HCT116 (cell line): Measurements from ENCODE around the gene ONECUT3. TPM values are rescaled to one million over a fixed set of nuclear protein-coding genes. Genes with fewer than 3 reads are reported as not detected.

Experiments used
- ATAC-seq: fragments of 200-7000 bp; cut with Tn5 transposase; 2 replicates; pipeline ENCODE4 v1.9.1; 2020; ENCODE audit warnings: mild to moderate bottlenecking, moderate library complexity
- BruUV-seq: library from RNA; stranded (reverse); fragments of 400-500 nt; replicated peaks from 2 replicates; lab custom pipeline; 2021; lab: Mats Ljungman, UMichigan
- CTCF ChIA-PET: fragments of 300-600 bp; sonication (Branson Sonifier 250); formaldehyde crosslinking; loops from one replicate; lab custom pipeline; 2021; ENCODE audit warnings: antibody characterized with exemption; lab: Charles Lee
- POLR2A ChIA-PET: fragments of 300-600, 350-600 bp; sonication (Branson Sonifier 250); formaldehyde crosslinking; loops from one replicate; lab custom pipeline; 2021; ENCODE audit warnings: antibody characterized with exemption; lab: Charles Lee
- RAD21 ChIA-PET, 2 experiments: fragments of 300-600 bp; sonication (Branson Sonifier 250); formaldehyde crosslinking; loops; one replicate each; lab custom pipeline; 2023; ENCODE audit warnings: low total read pairs in 2 of 2; ENCODE audit not compliant: uncharacterized antibody in 2 of 2, unreplicated experiment in 2 of 2, low non-redundant PET in 1 of 2; lab: Charles Lee
- DNase-seq: peaks from one replicate; pipeline ENCODE4 v3.0.0-alpha.2; 2010; ENCODE audit warnings: low read depth, low spot score
- H2AFZ ChIP-seq: fragments of 200-600 bp; shearing (Covaris generic), sonication (generic); 2 replicates; pipeline ENCODE4 v1.6.1; 2017; ENCODE audit warnings: low read depth, mixed run types, mixed read lengths, antibody characterized with exemption, low read length; ENCODE audit not compliant: poor library complexity, severe bottlenecking
- H3K27ac ChIP-seq: 2 replicates; pipeline ENCODE4 v1.5.1; 2012; ENCODE audit warnings: low read depth, low read length
- H3K27me3 ChIP-seq: fragments of 200-600 bp; sonication (generic); 2 replicates; pipeline ENCODE4 v1.6.1; 2016; ENCODE audit warnings: mixed run types, low read length, mixed read lengths; ENCODE audit not compliant: insufficient read depth
- H3K36me3 ChIP-seq, 2 experiments: fragments of 200-500 bp in 1 of 2; fragments of 200-600 bp in 1 of 2; sonication (Bioruptor generic) in 1 of 2; sonication (generic) in 1 of 2; 2 replicates each; pipeline versions ENCODE4 v1.5.1 to v1.6.1; 2014 to 2016; ENCODE audit warnings: low read length in 2 of 2, inconsistent platforms in 1 of 2, mixed read lengths in 1 of 2, mixed run types in 1 of 2; ENCODE audit not compliant: insufficient read depth in 2 of 2, control insufficient read depth in 1 of 2
- H3K4me1 ChIP-seq, 2 experiments: fragments of 200-600 bp in 1 of 2; sonication (generic) in 1 of 2; 2 replicates each; pipeline versions ENCODE4 v1.5.1 to v1.6.1; 2012 to 2017; ENCODE audit warnings: low read length in 2 of 2, inconsistent platforms in 1 of 2, mild to moderate bottlenecking in 1 of 2, mixed read lengths in 1 of 2, mixed run types in 1 of 2, moderate library complexity in 1 of 2; ENCODE audit not compliant: insufficient read depth in 2 of 2, control insufficient read depth in 1 of 2
- H3K4me2 ChIP-seq: fragments of 200-600 bp; sonication (generic); 2 replicates; pipeline ENCODE4 v1.6.1; 2017; ENCODE audit warnings: mixed run types, low read length, mixed read lengths
- H3K4me3 ChIP-seq, 2 experiments: fragments of 200-600 bp in 1 of 2; sonication (generic) in 1 of 2; replicated peaks in 1 of 2; 2 replicates each; pipeline ENCODE4 v1.5.1; 2011 to 2016; ENCODE audit warnings: low read length in 2 of 2, control low read depth in 1 of 2, low read depth in 1 of 2, mild to moderate bottlenecking in 1 of 2, mixed read lengths in 1 of 2, mixed run types in 1 of 2
- H3K79me2 ChIP-seq: fragments of 200-600 bp; sonication (generic); 2 replicates; pipeline ENCODE4 v1.6.1; 2017; ENCODE audit warnings: mild to moderate bottlenecking, mixed run types, low read length, moderate library complexity, mixed read lengths; ENCODE audit not compliant: insufficient read depth
- H3K9ac ChIP-seq: fragments of 200-600 bp; sonication (generic); 2 replicates; pipeline ENCODE4 v1.6.1; 2016; ENCODE audit warnings: low read length, mixed read lengths
- H3K9me2 ChIP-seq: fragments of 200-600 bp; sonication (generic), shearing (Covaris generic); 2 replicates; pipeline ENCODE4 v1.6.1; 2017; ENCODE audit warnings: mixed run types, mild to moderate bottlenecking, moderate library complexity; ENCODE audit not compliant: insufficient read depth
- H3K9me3 ChIP-seq, 2 experiments: fragments of 200-500 bp in 1 of 2; fragments of 200-600 bp in 1 of 2; sonication (Bioruptor generic) in 1 of 2; sonication (generic) in 1 of 2; 2 replicates each; pipeline ENCODE4 v1.6.1; 2014 to 2017; ENCODE audit warnings: low read length in 2 of 2, mixed read lengths in 2 of 2, inconsistent platforms in 1 of 2, low read depth in 1 of 2, mild to moderate bottlenecking in 1 of 2, mixed run types in 1 of 2, moderate library complexity in 1 of 2; ENCODE audit not compliant: control insufficient read depth in 1 of 2, insufficient read depth in 1 of 2
- H4K20me1 ChIP-seq: fragments of 200-600 bp; sonication (generic), shearing (Covaris generic); 2 replicates; pipeline ENCODE4 v1.6.1; 2017; ENCODE audit warnings: mixed run types, mild to moderate bottlenecking, moderate library complexity; ENCODE audit not compliant: insufficient read depth
- ATF3 ChIP-seq: IDR thresholded peaks from 2 replicates; pipeline ENCODE4 v1.6.1; 2012
- CBX3 ChIP-seq: IDR thresholded peaks from 2 replicates; pipeline ENCODE4 v1.6.1; 2012; ENCODE audit warnings: low read depth
- CEBPB ChIP-seq: IDR thresholded peaks from 2 replicates; pipeline ENCODE4 v1.6.1; 2012; ENCODE audit warnings: low read depth
- CTCF ChIP-seq, 3 experiments: fragments of 200-600 bp in 1 of 3; sonication (generic) in 1 of 3; IDR thresholded peaks in 2 of 3; conservative IDR thresholded peaks in 1 of 3; 2 replicates each; pipeline ENCODE4 v1.5.1; 2012 to 2017; ENCODE audit warnings: low read depth in 2 of 3, low read length in 2 of 3, antibody characterized with exemption in 1 of 3, borderline replicate concordance in 1 of 3, control low read depth in 1 of 3, mild to moderate bottlenecking in 1 of 3, mixed read lengths in 1 of 3, mixed run types in 1 of 3, moderate library complexity in 1 of 3; ENCODE audit not compliant: insufficient read depth in 1 of 3
- FOSL1 ChIP-seq: IDR thresholded peaks from 2 replicates; pipeline ENCODE4 v1.6.1; 2012; ENCODE audit warnings: low read depth
- JUND ChIP-seq: IDR thresholded peaks from 2 replicates; pipeline ENCODE4 v1.6.1; 2012
- POLR2A ChIP-seq: IDR thresholded peaks from 2 replicates; pipeline ENCODE4 v1.7.0; 2011; ENCODE audit warnings: borderline replicate concordance; ENCODE audit not compliant: insufficient read depth, insufficient read length; ENCODE audit errors: extremely low read depth
- POLR2AphosphoS5 ChIP-seq: IDR thresholded peaks from 2 replicates; pipeline ENCODE4 v1.6.1; 2011; ENCODE audit warnings: mild to moderate bottlenecking, low read depth, low read length, moderate library complexity
- RAD21 ChIP-seq: IDR thresholded peaks from 2 replicates; pipeline ENCODE4 v1.6.1; 2012; ENCODE audit warnings: low read depth, mild to moderate bottlenecking
- SIN3A ChIP-seq: IDR thresholded peaks from 2 replicates; pipeline ENCODE4 v1.6.1; 2012; ENCODE audit warnings: low read depth
- SP1 ChIP-seq: IDR thresholded peaks from 2 replicates; pipeline ENCODE4 v1.6.1; 2012; ENCODE audit warnings: low read depth
- SRF ChIP-seq: IDR thresholded peaks from 2 replicates; pipeline ENCODE4 v1.6.1; 2012; ENCODE audit warnings: low read depth
- TCF7L2 ChIP-seq: IDR thresholded peaks from 2 replicates; pipeline ENCODE4 v1.7.0; 2011; ENCODE audit warnings: borderline replicate concordance, inconsistent platforms; ENCODE audit not compliant: insufficient read depth, insufficient read length; ENCODE audit errors: extremely low read depth
- YY1 ChIP-seq: IDR thresholded peaks from 2 replicates; pipeline ENCODE4 v1.6.1; 2011; ENCODE audit warnings: low read length, low read depth, moderate library complexity, mild to moderate bottlenecking; ENCODE audit not compliant: insufficient replicate concordance; ENCODE audit errors: extremely low read depth
- ZBTB33 ChIP-seq: IDR thresholded peaks from 2 replicates; pipeline ENCODE4 v1.6.1; 2011; ENCODE audit warnings: mild to moderate bottlenecking, low read length, moderate library complexity; ENCODE audit not compliant: insufficient replicate concordance; ENCODE audit errors: extremely low read depth
- ZFX ChIP-seq: fragments of 450-650 bp; IDR thresholded peaks from 2 replicates; pipeline ENCODE4 v1.6.1; 2017
- intact Hi-C: fragments of 100-400 bp; cut with micrococcal nuclease; formaldehyde crosslinking; loops from 2 replicates; pipeline ENCODE4 v1.10.0; 2022
- total RNA-seq: library from RNA; stranded (reverse); gene quantifications from one replicate; pipeline ENCODE4 v1.2.1, GENCODE V29; 2021; ENCODE audit not compliant: unreplicated experiment
- TF ChIP-seq, protein P1 (sequence below): IDR thresholded peaks from 2 replicates; pipeline ENCODE4 v1.6.1; 2012; ENCODE audit warnings: low read depth

ONECUT3 gene
- total RNA-seq, 1 experiment from 2014 or later: 22.1 TPM

DNA sequence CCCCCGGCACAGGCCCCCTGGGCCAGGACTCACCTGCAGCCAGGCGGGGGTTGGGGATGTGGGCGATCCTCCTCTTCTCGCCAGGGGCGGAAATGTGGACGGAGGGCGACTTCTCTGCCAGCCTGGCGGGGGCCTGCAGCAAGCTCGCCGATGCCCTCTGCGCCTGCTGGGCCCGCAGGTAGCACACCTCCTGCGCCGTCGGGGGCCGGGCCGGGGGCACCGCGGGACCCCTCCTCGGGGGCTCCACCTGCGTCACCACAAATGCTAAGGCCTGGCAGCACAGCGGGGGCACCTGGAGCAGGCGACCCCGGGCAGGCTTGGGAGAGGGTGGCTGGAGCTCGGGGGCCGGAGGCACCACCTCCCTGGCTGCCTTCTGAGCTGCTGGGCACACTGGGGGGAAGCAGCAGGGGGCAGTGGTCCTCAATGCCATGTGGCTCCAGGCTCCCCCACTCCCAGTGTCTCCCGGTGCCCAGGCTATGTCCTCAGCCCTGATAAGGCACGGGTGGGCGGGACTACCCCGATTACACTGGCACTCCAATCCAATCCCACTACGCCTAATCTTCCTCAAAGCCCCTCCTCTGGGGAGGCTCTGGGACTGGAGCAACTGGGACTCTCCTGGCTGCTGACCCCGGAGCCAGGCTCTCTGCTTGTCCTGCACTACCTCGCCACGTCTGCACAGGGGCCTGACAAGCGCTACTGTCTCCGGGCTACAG is 70.4 kb downstream of the ONECUT3 start (continued):
- TF ChIP-seq CTCF (IDR thresholded peaks at IDR 0.05 in 2 of 3, conservative IDR thresholded peaks at IDR 0.05 in 1 of 3; ENCODE audit: borderline replicate concordance in 1 of 3, insufficient read depth in 1 of 3, low read depth in 2 of 3, low read length in 2 of 3) (no peak), RAD21 (no peak), SRF (no peak), POLR2A (no peak), ATF3 (no peak)

GRCh38 chr19:1824252-1824622 is 70.9 kb downstream of the ONECUT3 start:
- Histone ChIP-seq H2AFZ (no peak overlapping the region), H3K9me2 (no peaks in the 10 kb centered on the region), H3K4me1 (peaks cover 4 to 7% of the 10 kb centered on the region in 2 experiments; a peak in 3 of 4 replicates), H3K79me2 (peaks cover 7% of the 10 kb centered on the region; the same call in 1 of the 2 replicates), H3K4me2 (no peak overlapping the region), H3K9ac (no peak overlapping the region), H3K9me3 (no peaks in the 10 kb centered on the region), H3K27me3 (no peaks in the 10 kb centered on the region), H3K36me3 (peaks cover 6 to 13% of the 10 kb centered on the region in 2 experiments), H4K20me1 (no peaks in the 10 kb centered on the region), H3K27ac (peak overlapping the region; percentile 22; the same call in 1 of the 2 replicates), H3K4me3 (no peak overlapping the region)
- intact Hi-C loops: no loop called here
- no peak for ATAC-seq
- BruUV-seq: TSS peak; percentile 30
- no peak for DNase-seq
- POLR2A ChIA-PET: no interaction called here
- RAD21 ChIA-PET: no interaction called here
- CTCF ChIA-PET: no interaction called here
- TF ChIP-seq, protein P1, sequence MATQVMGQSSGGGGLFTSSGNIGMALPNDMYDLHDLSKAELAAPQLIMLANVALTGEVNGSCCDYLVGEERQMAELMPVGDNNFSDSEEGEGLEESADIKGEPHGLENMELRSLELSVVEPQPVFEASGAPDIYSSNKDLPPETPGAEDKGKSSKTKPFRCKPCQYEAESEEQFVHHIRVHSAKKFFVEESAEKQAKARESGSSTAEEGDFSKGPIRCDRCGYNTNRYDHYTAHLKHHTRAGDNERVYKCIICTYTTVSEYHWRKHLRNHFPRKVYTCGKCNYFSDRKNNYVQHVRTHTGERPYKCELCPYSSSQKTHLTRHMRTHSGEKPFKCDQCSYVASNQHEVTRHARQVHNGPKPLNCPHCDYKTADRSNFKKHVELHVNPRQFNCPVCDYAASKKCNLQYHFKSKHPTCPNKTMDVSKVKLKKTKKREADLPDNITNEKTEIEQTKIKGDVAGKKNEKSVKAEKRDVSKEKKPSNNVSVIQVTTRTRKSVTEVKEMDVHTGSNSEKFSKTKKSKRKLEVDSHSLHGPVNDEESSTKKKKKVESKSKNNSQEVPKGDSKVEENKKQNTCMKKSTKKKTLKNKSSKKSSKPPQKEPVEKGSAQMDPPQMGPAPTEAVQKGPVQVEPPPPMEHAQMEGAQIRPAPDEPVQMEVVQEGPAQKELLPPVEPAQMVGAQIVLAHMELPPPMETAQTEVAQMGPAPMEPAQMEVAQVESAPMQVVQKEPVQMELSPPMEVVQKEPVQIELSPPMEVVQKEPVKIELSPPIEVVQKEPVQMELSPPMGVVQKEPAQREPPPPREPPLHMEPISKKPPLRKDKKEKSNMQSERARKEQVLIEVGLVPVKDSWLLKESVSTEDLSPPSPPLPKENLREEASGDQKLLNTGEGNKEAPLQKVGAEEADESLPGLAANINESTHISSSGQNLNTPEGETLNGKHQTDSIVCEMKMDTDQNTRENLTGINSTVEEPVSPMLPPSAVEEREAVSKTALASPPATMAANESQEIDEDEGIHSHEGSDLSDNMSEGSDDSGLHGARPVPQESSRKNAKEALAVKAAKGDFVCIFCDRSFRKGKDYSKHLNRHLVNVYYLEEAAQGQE: no peak
- no peak for TF ChIP-seq ZBTB33
- TF ChIP-seq SIN3A: no peak
- TF ChIP-seq CEBPB: no peak
- TF ChIP-seq POLR2AphosphoS5: no peak
- TF ChIP-seq SP1: no peak
- TF ChIP-seq POLR2A: no peak
- no peak for TF ChIP-seq CBX3
- TF ChIP-seq FOSL1: no peak
- TF ChIP-seq TCF7L2: no peak
- TF ChIP-seq JUND: no peak
- TF ChIP-seq YY1: no peak
- no peak for TF ChIP-seq ZFX
